HepG2 (cell line): Measurements from ENCODE around the gene ZNF429. TPM values are rescaled to one million over a fixed set of nuclear protein-coding genes. Genes with fewer than 3 reads are reported as not detected.

Experiments
- ATAC-seq: fragments of 200-7000 bp; cut with Tn5 transposase; 3 replicates; pipeline ENCODE4 v1.9.1; 2020; ENCODE audit warnings: mild to moderate bottlenecking, moderate library complexity
- BruUV-seq: library from RNA; stranded (reverse); fragments of 400-500 nt; replicated peaks from 2 replicates; lab custom pipeline; 2021; lab: Mats Ljungman, UMichigan
- CTCF ChIA-PET: fragments of 300-600 bp; formaldehyde crosslinking; extraction: SDS; loops from one replicate; lab custom pipeline; 2021; ENCODE audit warnings: low total read pairs, inconsistent platforms, low intra/inter-chr PET ratio; lab: Yijun Ruan, JAX
- POLR2A ChIA-PET: fragments of 350-600 bp; sonication (Branson Sonifier 250); formaldehyde crosslinking; loops from one replicate; lab custom pipeline; 2020; ENCODE audit warnings: antibody characterized with exemption, inconsistent platforms; lab: Yijun Ruan, JAX
- DNase-seq: peaks from one replicate; pipeline ENCODE4 v3.0.0-alpha.2; 2015; ENCODE audit warnings: low spot score
- FAIRE-seq: peaks from 3 replicates; lab custom pipeline; 2011; peaks lifted over from hg19 to GRCh38; lab: Jason Lieb, UNC
- H2AFZ ChIP-seq: one replicate; pipeline ENCODE4 v1.6.1; 2011; ENCODE audit warnings: low read length, inconsistent platforms
- H3K27ac ChIP-seq: fragments of 300-600 bp; 3 replicates; pipeline ENCODE4 v1.8.0; 2011; ENCODE audit warnings: mixed run types, mild to moderate bottlenecking, mixed read lengths, low read length, inconsistent platforms; ENCODE audit not compliant: insufficient read depth; ENCODE audit errors: extremely low read length
- H3K27me3 ChIP-seq, 2 experiments: fragments of 200-600 bp in 1 of 2; 2 replicates in 1 of 2; 3 replicates in 1 of 2; pipeline versions ENCODE4 v1.6.0 to v1.8.0; 2011; ENCODE audit warnings: low read length in 2 of 2, mild to moderate bottlenecking in 2 of 2, moderate library complexity in 2 of 2, inconsistent platforms in 1 of 2; ENCODE audit not compliant: insufficient read depth in 2 of 2, control insufficient read depth in 1 of 2
- H3K36me3 ChIP-seq, 2 experiments: fragments of 200-600 bp in 1 of 2; replicated peaks in 1 of 2; 2 replicates in 1 of 2; 3 replicates in 1 of 2; pipeline versions ENCODE4 v1.5.1 to v1.8.0; 2011; ENCODE audit warnings: low read length in 2 of 2, inconsistent platforms in 1 of 2; ENCODE audit not compliant: insufficient read depth in 2 of 2, control insufficient read depth in 1 of 2
- H3K4me1 ChIP-seq: 2 replicates; pipeline ENCODE4 v1.5.1; 2012; ENCODE audit warnings: low read length, inconsistent platforms; ENCODE audit not compliant: insufficient read depth
- H3K4me2 ChIP-seq: 2 replicates; pipeline ENCODE4 v1.6.0; 2011; ENCODE audit warnings: low read depth, low read length, inconsistent platforms
- H3K4me3 ChIP-seq, 3 experiments: fragments of 200-600 bp in 1 of 3; sonication (generic), shearing (Covaris generic) in 1 of 3; replicated peaks in 1 of 3; 2 replicates each; pipeline ENCODE4 v1.5.1; 2011 to 2016; ENCODE audit warnings: low read length in 3 of 3, inconsistent platforms in 2 of 3, low read depth in 2 of 3, mild to moderate bottlenecking in 2 of 3, control low read depth in 1 of 3, mixed read lengths in 1 of 3; ENCODE audit not compliant: insufficient read depth in 1 of 3
- H3K79me2 ChIP-seq: one replicate; pipeline ENCODE4 v1.6.1; 2011; ENCODE audit warnings: low read length, inconsistent platforms; ENCODE audit not compliant: insufficient read depth
- H3K9ac ChIP-seq: 2 replicates; pipeline ENCODE4 v1.6.0; 2011; ENCODE audit warnings: mild to moderate bottlenecking, low read depth, low read length, inconsistent platforms; ENCODE audit not compliant: insufficient read depth
- H3K9me3 ChIP-seq: 2 replicates; pipeline ENCODE4 v1.5.1; 2012; ENCODE audit warnings: mild to moderate bottlenecking, low read length
- H4K20me1 ChIP-seq: 2 replicates; pipeline ENCODE4 v1.6.0; 2011; ENCODE audit warnings: inconsistent platforms, mild to moderate bottlenecking, low read length, moderate library complexity; ENCODE audit not compliant: insufficient read depth
- ETV6 ChIP-seq: sonication (generic); formaldehyde crosslinking; conservative IDR thresholded peaks from 2 replicates; pipeline ENCODE4 v1.4.0; 2020; ENCODE audit warnings: missing genetic modification reagents
- GABPA ChIP-seq, 2 experiments: IDR thresholded peaks; 2 replicates each; pipeline ENCODE4 v1.6.1; 2011 to 2016; ENCODE audit warnings: low read depth in 2 of 2, low read length in 1 of 2, missing biosample characterization in 1 of 2, missing genetic modification characterization in 1 of 2
- PAWR ChIP-seq: sonication (generic); formaldehyde crosslinking; IDR thresholded peaks from 2 replicates; pipeline ENCODE4 v1.4.0; 2020; ENCODE audit warnings: missing genetic modification reagents, mild to moderate bottlenecking, borderline replicate concordance
- POLR2AphosphoS5 ChIP-seq: IDR thresholded peaks from 2 replicates; pipeline ENCODE4 v1.6.1; 2012; ENCODE audit warnings: low read depth, low read length
- RELA ChIP-seq: sonication (generic); formaldehyde crosslinking; IDR thresholded peaks from 2 replicates; pipeline ENCODE4 v1.4.0; 2020; ENCODE audit warnings: missing genetic modification reagents
- SAP130 ChIP-seq: IDR thresholded peaks from 2 replicates; pipeline ENCODE4 v1.6.1; 2016; ENCODE audit warnings: low read depth
- ZNF205 ChIP-seq: IDR thresholded peaks from 2 replicates; pipeline ENCODE4 v1.6.1; 2018; ENCODE audit warnings: missing biosample characterization, missing genetic modification reagents
- WGBS: methylation state at CpG from one replicate; pipeline ENCODE4 v1.1.6; 2017; ENCODE audit warnings: low lambda C conversion rate; 5-methylcytosine and 5-hydroxymethylcytosine counted together
- in situ Hi-C: cut with HindIII; loops from 2 replicates; pipeline ENCODE4 v1.10.0; 2017; ENCODE audit warnings: low pct_unique_long_range_greater_than_20kb; ENCODE audit not compliant: extremely low pct_ligation_motif_present
- intact Hi-C: fragments of 100-400 bp; cut with micrococcal nuclease; formaldehyde crosslinking; loops from one replicate; pipeline ENCODE4 v1.10.0; 2022; ENCODE audit not compliant: unreplicated experiment
- polyA plus RNA-seq, 8 experiments: library from polyadenylated mRNA; depleted of rRNA in 3 of 8; stranded (reverse) in 7 of 8; unstranded in 1 of 8; fragments of >200 nt; fragmentation: Illumina TruSeq in 4 of 8; extraction: Trizol in 4 of 8; gene quantifications; 2 replicates each; pipeline versions ENCODE4 v1.2.1 to v1.2.3, GENCODE V29; 2011 to 2016; ENCODE audit warnings: low read depth in 4 of 8, missing spikeins in 1 of 8, mixed read lengths in 1 of 8; ENCODE audit not compliant: insufficient read depth in 1 of 8
- total RNA-seq, 5 experiments: library from RNA; depleted of rRNA; stranded (reverse); fragments of >200 nt; fragmentation: Illumina TruSeq; extraction: Trizol; gene quantifications; 2 replicates each; pipeline ENCODE4 v1.2.3, GENCODE V29; 2016; ENCODE audit warnings: low read depth in 1 of 5
- TF ChIP-seq, protein P1 (sequence below): sonication (generic); formaldehyde crosslinking; IDR thresholded peaks from 2 replicates; pipeline ENCODE4 v1.8.0; 2022; ENCODE audit warnings: missing genetic modification reagents, mild to moderate bottlenecking, borderline replicate concordance

ZNF429 gene
- total and polyA plus RNA-seq, 2 of the 13 experiments (the other 11 are each of a cell fraction or from before 2014, with no cell fraction given) = 3.3 to 3.4 TPM

DNA sequence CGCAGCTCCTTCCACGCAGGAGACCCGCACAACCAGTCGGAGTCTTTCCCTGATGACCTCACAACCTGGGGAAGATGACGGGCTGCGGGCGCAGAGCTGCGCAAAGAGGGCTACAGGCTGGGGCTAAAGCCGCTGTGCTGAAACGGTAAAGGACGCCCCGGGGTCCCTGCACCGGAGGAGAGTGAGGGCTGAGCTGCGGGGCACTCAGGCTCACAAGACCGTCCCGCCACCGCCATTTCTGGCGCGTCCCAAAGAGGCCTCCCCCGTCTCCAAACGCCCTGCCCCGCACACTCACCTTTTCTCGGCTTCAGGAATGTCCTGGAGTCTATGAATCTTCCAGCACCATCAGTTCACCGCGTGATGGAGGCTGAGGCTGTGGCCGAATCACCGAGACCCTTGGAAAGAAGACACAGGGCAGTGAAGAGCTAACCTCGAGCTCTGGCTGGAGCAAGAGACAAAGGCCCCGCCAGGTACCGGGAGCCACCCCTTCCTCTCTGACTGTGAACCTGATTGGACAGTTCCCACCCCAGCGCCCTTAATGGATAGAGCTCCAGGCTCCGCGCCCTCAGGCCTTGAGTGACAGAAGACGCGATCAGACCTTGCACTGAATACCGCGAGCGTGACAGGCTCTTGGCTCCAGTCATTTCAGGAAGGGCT lies 41.8 kb upstream of the ZNF429 start:
- FAIRE-seq (no peak), DNase-seq (no peak), ATAC-seq (no peak)
- Histone ChIP-seq H4K20me1 (no peaks in the 10 kb centered on the region), H3K27me3 (no peaks in the 10 kb centered on the region), H3K27ac (no peak overlapping the region), H3K36me3 (no peaks in the 10 kb centered on the region), H3K9ac (no peak overlapping the region), H3K9me3 (peaks cover 46% of the 10 kb centered on the region), H3K4me3 (no peak overlapping the region), H2AFZ (no peak overlapping the region), H3K4me2 (no peak overlapping the region), H3K4me1 (no peaks in the 10 kb centered on the region), H3K79me2 (no peaks in the 10 kb centered on the region)
- TF ChIP-seq PAWR (CRISPR knock-in tag) = no peak
- TF ChIP-seq, protein P1, sequence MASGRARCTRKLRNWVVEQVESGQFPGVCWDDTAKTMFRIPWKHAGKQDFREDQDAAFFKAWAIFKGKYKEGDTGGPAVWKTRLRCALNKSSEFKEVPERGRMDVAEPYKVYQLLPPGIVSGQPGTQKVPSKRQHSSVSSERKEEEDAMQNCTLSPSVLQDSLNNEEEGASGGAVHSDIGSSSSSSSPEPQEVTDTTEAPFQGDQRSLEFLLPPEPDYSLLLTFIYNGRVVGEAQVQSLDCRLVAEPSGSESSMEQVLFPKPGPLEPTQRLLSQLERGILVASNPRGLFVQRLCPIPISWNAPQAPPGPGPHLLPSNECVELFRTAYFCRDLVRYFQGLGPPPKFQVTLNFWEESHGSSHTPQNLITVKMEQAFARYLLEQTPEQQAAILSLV (CRISPR knock-in tag) = no peak
- TF ChIP-seq GABPA (IDR thresholded peaks at IDR 0.05; ENCODE audit: low read depth, low read length) = no peak
- no peak for TF ChIP-seq GABPA (CRISPR knock-in tag; IDR thresholded peaks at IDR 0.05; ENCODE audit: low read depth)
- no peak for TF ChIP-seq RELA (CRISPR knock-in tag)
- TF ChIP-seq POLR2AphosphoS5 = no peak
- no peak for TF ChIP-seq ZNF205 (CRISPR knock-in tag)
- TF ChIP-seq SAP130 (CRISPR knock-in tag) = no peak
- TF ChIP-seq ETV6 (CRISPR knock-in tag) = no peak
- in situ Hi-C loops = no loop called here
- intact Hi-C loops = no loop called here
- POLR2A ChIA-PET = no interaction called here
- BruUV-seq = no TSS peak
- CTCF ChIA-PET = no interaction called here
- 61% methylated on average over 28 of the region's 38 CpGs for WGBS
